AG09309 (cell line): Measurements from ENCODE around the gene FZD7.

Experiments
- DNase-seq: peaks from one replicate; pipeline ENCODE4 v3.0.0-alpha.2; 2010; ENCODE audit warnings: low read depth
- H3K4me3 ChIP-seq: 2 replicates; pipeline ENCODE4 v1.5.1; 2011; ENCODE audit warnings: mild to moderate bottlenecking, low read depth, low read length, moderate library complexity; ENCODE audit not compliant: control insufficient read depth
- TF ChIP-seq, protein P1 (sequence below): IDR thresholded peaks from 2 replicates; pipeline ENCODE4 v1.5.1; 2011; ENCODE audit warnings: mild to moderate bottlenecking, low read depth, low read length, inconsistent platforms; ENCODE audit not compliant: insufficient read depth, control insufficient read depth; ENCODE audit errors: missing control alignments

Gene FZD7

DNA sequence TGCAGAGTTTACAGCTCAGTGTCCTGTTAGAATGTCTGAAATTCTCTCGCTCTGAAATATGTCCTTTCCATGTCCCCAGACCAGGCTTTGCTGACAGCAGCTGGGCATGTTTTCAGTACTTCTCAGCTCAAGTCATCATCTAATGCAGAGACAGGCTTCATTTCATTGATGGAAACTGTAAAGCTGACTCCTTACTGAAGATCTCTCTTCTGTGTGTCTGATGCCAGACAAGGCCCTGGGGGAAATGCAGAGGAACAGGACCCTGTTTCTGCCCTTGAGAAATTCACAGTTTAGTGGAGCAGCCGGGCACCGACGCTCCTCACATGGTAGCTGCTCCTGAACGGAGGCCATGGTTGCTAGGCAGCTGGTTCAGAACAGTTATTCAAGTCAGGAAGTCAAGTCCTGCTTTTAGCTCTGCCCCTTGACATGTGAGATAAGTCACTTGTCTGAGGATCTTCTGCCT lies 24.6 kb upstream of the FZD7 start:
- TF ChIP-seq, protein P1, sequence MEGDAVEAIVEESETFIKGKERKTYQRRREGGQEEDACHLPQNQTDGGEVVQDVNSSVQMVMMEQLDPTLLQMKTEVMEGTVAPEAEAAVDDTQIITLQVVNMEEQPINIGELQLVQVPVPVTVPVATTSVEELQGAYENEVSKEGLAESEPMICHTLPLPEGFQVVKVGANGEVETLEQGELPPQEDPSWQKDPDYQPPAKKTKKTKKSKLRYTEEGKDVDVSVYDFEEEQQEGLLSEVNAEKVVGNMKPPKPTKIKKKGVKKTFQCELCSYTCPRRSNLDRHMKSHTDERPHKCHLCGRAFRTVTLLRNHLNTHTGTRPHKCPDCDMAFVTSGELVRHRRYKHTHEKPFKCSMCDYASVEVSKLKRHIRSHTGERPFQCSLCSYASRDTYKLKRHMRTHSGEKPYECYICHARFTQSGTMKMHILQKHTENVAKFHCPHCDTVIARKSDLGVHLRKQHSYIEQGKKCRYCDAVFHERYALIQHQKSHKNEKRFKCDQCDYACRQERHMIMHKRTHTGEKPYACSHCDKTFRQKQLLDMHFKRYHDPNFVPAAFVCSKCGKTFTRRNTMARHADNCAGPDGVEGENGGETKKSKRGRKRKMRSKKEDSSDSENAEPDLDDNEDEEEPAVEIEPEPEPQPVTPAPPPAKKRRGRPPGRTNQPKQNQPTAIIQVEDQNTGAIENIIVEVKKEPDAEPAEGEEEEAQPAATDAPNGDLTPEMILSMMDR: no peak
- no peak overlapping the region for H3K4me3 ChIP-seq
- no peak for DNase-seq

DNA sequence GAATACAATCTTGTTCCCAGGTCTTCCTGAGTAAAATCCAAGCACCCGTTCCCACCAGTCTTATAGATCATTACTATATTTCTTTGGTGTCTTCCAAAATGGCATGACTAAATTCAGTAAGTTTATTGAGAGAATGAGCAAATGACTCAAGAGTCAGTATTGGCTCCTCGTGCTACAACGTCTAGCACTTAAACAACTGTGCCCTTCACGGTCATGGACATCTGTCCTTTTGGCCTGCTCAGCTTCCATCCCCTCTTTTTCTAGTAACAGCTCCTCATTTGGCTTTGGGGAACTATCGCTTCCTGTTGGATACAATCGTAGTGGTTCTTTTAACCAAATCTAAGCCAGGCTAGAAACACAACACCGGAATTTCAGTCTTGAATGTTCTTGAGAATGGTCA lies 24.1 kb upstream of the FZD7 start:
- TF ChIP-seq, protein P1: no peak
- H3K4me3 ChIP-seq: no peak overlapping the region
- DNase-seq: no peak

DNA sequence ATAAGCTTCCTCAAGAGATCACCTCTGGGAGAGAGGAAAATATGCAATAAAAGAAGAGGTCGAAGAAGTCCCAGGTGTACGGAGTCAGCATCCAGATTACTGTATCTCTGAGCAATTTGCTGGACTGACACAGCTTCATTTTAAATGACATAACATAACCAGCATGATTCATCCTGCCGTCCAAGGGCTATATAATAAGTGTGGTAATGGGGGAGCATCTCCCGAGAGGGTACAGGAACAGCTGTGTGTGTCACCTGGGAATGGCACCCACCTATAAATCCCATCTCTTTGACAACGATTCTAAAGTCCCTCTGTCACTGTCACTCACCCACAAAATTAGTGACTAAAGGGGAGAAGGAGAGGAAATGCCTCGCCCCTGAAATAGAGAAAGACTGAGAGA lies 19.3 kb upstream of the FZD7 start:
- DNase-seq: no peak
- H3K4me3 ChIP-seq: no peak overlapping the region
- TF ChIP-seq, protein P1: no peak

DNA sequence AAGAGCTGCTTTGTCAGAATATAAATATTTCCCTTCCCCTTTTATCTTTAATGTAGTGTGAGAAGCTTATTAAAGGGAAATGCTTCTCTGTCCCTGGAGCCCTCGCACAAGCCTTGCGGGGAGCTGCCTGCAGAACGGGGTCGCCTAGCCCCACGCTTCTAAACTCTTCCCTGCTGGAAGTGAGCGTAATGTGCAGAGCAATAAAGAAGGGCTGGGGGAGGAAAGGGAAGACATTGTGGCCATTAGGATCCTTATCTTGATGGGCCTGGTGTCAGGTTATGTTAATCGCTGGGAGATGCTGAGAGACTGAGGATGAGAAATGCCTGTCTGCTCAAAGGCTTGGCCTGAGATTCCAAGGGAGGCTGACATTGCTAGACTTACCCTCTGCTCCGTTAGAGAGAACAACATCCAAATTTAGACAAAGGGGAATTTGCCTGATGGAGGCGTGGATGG lies 18.9 kb upstream of the FZD7 start:
- no peak overlapping the region for H3K4me3 ChIP-seq
- DNase-seq: no peak
- TF ChIP-seq, protein P1: no peak

DNA sequence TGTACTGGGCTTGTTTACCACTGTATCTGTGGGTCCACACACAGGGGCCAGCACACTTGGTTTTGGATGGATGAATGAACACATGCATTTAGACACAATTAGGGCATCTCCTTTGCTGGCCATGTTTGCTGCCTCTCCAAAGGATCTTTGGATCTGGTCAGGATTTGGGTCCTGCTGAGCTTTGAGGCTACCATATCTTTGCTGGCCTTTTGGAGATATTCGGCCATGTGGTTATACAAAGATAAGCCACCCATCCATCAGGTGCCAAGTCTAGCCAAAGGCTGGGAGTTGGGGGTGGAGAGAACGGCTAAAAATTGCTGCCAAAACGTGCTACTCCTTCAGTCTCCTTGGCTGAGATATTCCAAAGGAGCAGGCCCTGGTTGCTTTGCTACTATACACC lies 18.2 kb upstream of the FZD7 start:
- DNase-seq: no peak
- TF ChIP-seq, protein P1: no peak
- H3K4me3 ChIP-seq: no peak overlapping the region

DNA sequence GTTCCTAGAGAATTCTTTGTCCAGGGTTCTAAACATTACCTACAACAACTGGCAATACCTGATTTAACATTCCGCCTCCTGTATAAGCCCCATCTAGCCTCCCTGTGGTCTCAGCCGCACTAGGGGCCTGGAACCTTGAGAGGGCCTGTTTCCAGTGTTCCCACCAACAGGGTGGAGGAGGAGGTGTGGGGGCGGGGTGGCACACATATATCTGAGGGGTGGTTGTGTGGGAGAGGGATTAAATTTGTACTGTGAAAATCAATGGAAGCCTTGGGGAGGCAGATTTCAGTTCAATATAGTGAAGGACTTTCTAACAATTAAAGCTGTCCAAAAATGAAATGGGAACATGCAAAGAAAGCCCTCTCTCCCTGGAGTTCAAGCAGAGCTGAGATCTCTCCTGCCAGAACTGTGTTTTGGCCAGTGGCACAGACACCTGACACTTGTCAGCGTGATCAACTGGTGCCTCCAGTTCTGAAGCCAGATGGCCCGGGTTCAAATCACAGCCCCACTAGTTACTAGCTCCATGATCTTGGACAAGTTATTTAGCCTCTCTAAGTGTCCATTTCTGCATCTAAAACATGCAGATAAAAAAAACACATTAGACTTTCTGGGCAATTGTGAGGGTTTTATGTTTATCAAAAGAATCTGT lies 17.0 kb upstream of the FZD7 start:
- TF ChIP-seq, protein P1: no peak
- no peak overlapping the region for H3K4me3 ChIP-seq
- DNase-seq: no peak
